Measurements from ENCODE around the gene TESPA1.

The TESPA1 gene

DNA sequence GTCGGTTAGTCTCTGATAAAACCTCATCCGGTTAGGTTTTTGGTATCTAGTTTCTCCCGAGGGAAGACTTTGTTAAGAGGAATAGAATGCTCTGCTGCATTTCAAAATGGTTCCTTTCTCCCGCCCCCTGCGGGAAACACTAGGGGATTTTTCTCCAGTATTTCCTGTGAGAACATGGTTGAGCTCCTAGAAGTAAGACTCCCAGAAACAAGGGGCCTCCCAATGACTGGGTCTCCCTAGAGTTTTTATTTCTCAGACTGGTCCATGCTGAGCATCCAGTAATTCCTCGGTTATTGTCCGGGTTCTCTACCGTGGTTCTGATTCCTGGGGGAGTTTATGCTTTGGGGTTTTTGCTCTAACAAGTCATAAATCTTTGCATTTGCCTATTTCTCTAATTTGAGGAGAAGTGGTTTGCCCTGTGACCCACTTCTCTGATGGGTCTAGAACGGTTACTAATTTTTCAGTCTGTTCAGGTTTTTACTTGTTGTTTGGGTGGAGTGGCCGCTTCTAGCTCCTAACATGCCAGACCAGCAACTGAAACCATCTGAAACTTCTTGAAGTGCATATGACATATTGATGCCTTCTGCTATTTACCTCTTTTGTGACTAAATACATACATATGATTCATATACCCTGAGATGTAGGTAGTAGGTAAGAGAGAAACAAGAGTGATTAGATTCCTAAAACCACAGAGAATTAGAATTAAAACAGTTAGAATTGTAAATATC lies 25.1 kb downstream of the TESPA1 start:
- Histone ChIP-seq H3K27me3 (ENCODE audit: low read depth, low read length) (no peaks in the 10 kb centered on the region), H3K79me2 (ENCODE audit: low read length) (no peaks in the 10 kb centered on the region), H3K27ac (ENCODE audit: low read length) (peak overlapping the region; percentile 54), H3K4me2 (ENCODE audit: low read length) (peak overlapping the region; percentile 70), H3K9me3 (ENCODE audit: insufficient read depth, low read length) (no peaks in the 10 kb centered on the region), H3K4me3 (ENCODE audit: low read length) (peak overlapping the region; percentile 51), H4K20me1 (ENCODE audit: insufficient read depth, low read length) (no peaks in the 10 kb centered on the region), H3K9ac (ENCODE audit: low read length) (peak overlapping the region; percentile 15; the same call in 1 of the 2 replicates), H3K4me1 (ENCODE audit: low read length) (peaks cover 18% of the 10 kb centered on the region), H2AFZ (ENCODE audit: low read depth, low read length) (peak overlapping the region; percentile 45), H3K36me3 (replicated peaks; ENCODE audit: low read depth, low read length) (peaks cover 13% of the 10 kb centered on the region)
- TF ChIP-seq, protein P1, sequence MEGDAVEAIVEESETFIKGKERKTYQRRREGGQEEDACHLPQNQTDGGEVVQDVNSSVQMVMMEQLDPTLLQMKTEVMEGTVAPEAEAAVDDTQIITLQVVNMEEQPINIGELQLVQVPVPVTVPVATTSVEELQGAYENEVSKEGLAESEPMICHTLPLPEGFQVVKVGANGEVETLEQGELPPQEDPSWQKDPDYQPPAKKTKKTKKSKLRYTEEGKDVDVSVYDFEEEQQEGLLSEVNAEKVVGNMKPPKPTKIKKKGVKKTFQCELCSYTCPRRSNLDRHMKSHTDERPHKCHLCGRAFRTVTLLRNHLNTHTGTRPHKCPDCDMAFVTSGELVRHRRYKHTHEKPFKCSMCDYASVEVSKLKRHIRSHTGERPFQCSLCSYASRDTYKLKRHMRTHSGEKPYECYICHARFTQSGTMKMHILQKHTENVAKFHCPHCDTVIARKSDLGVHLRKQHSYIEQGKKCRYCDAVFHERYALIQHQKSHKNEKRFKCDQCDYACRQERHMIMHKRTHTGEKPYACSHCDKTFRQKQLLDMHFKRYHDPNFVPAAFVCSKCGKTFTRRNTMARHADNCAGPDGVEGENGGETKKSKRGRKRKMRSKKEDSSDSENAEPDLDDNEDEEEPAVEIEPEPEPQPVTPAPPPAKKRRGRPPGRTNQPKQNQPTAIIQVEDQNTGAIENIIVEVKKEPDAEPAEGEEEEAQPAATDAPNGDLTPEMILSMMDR (IDR thresholded peaks at IDR 0.05; ENCODE audit: low read depth, low read length), result no peak
- no peak for TF ChIP-seq EZH2phosphoT487 (IDR thresholded peaks at IDR 0.05; ENCODE audit: low read depth)

DNA sequence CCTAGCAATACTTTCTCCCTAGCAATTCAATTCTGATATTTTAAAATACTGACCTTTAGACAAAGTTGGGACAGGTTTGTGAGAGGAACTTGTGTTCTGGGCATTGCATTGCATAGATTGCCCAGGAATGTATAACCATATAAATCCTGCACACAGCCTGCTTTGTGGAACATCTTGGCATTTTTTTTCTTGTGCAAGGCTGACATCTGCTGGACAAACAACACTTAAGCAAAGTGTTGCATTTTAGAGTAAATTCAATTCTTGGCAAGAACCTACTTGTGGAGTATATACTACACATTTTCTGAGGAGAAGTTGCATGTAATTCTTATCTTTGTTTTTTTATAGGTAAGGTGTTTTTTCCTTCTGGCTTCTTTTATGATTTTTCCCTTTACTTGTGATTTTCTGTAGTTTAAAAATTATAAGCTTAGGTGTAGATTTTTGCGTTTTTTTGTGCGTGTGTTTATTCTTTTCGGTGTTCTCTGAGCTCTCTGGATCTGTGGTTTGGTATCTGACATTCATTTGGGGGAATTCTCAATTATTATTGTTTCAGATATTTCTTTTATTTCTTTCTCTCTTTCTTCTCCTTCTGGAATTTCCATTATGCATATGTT lies 26.4 kb downstream of the TESPA1 start:
- Histone ChIP-seq H3K27ac (ENCODE audit: low read length) (no peak overlapping the region), H3K79me2 (ENCODE audit: low read length) (no peaks in the 10 kb centered on the region), H3K9me3 (ENCODE audit: insufficient read depth, low read length) (no peaks in the 10 kb centered on the region), H3K36me3 (replicated peaks; ENCODE audit: low read depth, low read length) (peaks cover 7% of the 10 kb centered on the region), H3K9ac (ENCODE audit: low read length) (no peak overlapping the region), H3K4me1 (ENCODE audit: low read length) (peaks cover 18% of the 10 kb centered on the region), H3K4me3 (ENCODE audit: low read length) (no peak overlapping the region), H2AFZ (ENCODE audit: low read depth, low read length) (no peak overlapping the region), H4K20me1 (ENCODE audit: insufficient read depth, low read length) (no peaks in the 10 kb centered on the region), H3K4me2 (ENCODE audit: low read length) (no peak overlapping the region), H3K27me3 (ENCODE audit: low read depth, low read length) (no peaks in the 10 kb centered on the region)
- TF ChIP-seq, protein P1 (IDR thresholded peaks at IDR 0.05; ENCODE audit: low read depth, low read length), result peak; percentile 83
- TF ChIP-seq EZH2phosphoT487 (IDR thresholded peaks at IDR 0.05; ENCODE audit: low read depth), result no peak

DNA sequence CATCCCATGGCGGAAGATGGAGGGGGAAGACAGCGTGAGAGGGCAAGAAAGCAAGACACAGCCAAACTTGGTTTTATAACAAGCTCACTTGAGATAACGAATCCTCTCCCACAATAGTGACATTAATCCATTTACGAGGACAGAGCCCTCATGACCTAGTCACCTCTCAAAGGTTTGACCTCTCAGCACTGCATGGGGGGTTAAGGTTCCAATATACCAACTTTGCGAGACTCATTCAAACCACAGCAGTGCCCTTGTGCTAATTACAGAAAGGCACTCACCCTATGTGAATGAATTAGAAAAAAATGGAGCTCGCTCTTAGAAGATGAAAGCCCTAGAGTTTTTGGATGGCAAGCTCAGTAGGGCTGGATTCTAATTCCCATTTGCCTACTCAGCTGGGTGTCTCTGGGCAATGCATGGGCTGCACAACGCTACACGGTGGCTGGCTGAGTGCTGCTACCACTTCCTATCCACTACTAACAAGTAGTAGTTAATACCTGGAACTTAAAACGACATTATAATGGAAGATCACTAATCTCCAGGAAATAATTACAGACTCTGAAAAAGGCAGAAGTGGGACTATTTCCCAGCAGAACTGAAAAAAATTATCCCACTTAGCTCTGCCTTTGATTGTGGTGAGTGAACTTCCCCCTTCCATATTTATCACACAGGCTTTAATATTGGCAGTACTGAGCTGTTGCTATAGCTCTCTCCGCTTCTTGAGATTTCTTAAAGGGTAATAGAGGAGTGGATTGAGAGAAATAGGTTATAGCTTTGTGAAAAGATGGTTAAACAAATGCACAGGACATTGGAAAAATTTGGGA lies 27.5 kb downstream of the TESPA1 start:
- Histone ChIP-seq H3K4me1 (ENCODE audit: low read length) (peaks cover 18% of the 10 kb centered on the region), H3K4me3 (ENCODE audit: low read length) (no peak overlapping the region), H3K36me3 (replicated peaks; ENCODE audit: low read depth, low read length) (peaks cover 7% of the 10 kb centered on the region), H3K27ac (ENCODE audit: low read length) (no peak overlapping the region), H3K9me3 (ENCODE audit: insufficient read depth, low read length) (no peaks in the 10 kb centered on the region), H2AFZ (ENCODE audit: low read depth, low read length) (no peak overlapping the region), H3K9ac (ENCODE audit: low read length) (no peak overlapping the region), H4K20me1 (ENCODE audit: insufficient read depth, low read length) (no peaks in the 10 kb centered on the region), H3K4me2 (ENCODE audit: low read length) (no peak overlapping the region), H3K27me3 (ENCODE audit: low read depth, low read length) (no peaks in the 10 kb centered on the region), H3K79me2 (ENCODE audit: low read length) (no peaks in the 10 kb centered on the region)
- TF ChIP-seq, protein P1 (IDR thresholded peaks at IDR 0.05; ENCODE audit: low read depth, low read length), result no peak

DNA sequence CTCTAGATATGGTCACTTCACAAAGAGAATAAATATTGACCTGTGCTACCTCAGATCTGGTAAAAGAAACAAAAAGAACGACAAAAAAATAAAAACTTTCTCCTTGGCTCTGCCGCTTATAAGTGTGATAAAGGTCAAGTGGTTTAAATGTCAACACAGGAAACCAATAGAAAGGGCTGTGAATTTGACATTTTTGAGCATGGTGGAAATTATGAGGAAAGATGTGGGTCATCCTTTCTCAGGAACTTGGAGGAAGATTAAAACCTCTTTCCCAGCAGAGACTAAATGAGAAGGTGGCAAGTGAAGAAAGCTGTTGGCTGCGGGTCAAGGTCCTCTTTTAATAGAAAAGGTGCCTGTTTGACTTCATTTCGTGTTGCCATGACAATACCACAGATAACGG lies 28.2 kb downstream of the TESPA1 start:
- no peak overlapping the region for H3K27ac ChIP-seq (ENCODE audit: low read length)
- H2AFZ ChIP-seq (ENCODE audit: low read depth, low read length), result no peak overlapping the region
- no peak overlapping the region for H3K4me3 ChIP-seq (ENCODE audit: low read length)
- no peaks in the 10 kb centered on the region for H3K27me3 ChIP-seq (ENCODE audit: low read depth, low read length)
- peaks cover 18% of the 10 kb centered on the region for H3K4me1 ChIP-seq (ENCODE audit: low read length)
- no peak overlapping the region for H3K4me2 ChIP-seq (ENCODE audit: low read length)
- no peak overlapping the region for H3K9ac ChIP-seq (ENCODE audit: low read length)
- no peaks in the 10 kb centered on the region for H3K79me2 ChIP-seq (ENCODE audit: low read length)
- TF ChIP-seq, protein P1 (IDR thresholded peaks at IDR 0.05; ENCODE audit: low read depth, low read length), result no peak
- TF ChIP-seq EZH2phosphoT487 (IDR thresholded peaks at IDR 0.05; ENCODE audit: low read depth), result no peak
- no peaks in the 10 kb centered on the region for H4K20me1 ChIP-seq (ENCODE audit: insufficient read depth, low read length)
- H3K9me3 ChIP-seq (ENCODE audit: insufficient read depth, low read length), result no peaks in the 10 kb centered on the region
- peaks cover 7% of the 10 kb centered on the region for H3K36me3 ChIP-seq (replicated peaks; ENCODE audit: low read depth, low read length)

Measured in OCI-LY3 (cell line).